Measurements from ENCODE around the gene SLC25A4. TPM values are rescaled to one million over a fixed set of nuclear protein-coding genes. Genes with fewer than 3 reads are reported as not detected.

Gene SLC25A4
- total RNA-seq, 1 experiment from 2014 or later, result 18.6 TPM

DNA sequence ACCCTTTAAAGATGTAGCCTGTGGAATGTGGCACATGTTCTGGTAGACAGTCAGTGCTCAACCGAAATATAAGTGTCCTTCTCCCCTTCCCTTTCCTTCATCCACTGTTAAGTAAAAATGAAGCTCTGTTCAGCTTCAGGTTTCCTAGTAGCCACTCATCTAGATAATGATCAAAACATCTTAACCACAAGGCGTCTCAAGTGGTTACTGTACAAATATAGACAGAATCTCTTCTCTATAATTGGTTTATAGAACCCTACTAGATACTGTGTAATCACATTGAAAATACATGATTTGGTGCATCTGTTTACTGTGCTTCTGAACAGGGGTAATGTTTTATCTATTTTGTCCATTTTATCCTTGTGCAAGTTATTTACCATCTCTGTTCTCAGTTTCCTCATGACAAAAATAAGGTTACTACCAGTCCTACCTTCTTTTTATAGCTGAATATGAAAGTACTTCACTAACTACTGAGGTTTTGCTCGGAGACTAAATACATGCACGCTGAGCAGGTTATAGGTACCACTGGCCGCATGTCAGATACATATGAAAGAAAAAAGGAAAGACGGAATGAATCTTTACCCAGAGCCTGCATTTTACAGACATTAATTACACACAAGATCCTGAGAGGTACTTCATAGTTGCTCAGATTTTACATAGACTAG is 20.3 kb upstream of the SLC25A4 start:
- Histone ChIP-seq H3K27me3 (replicated peaks; ENCODE audit: insufficient read depth, low read depth, low read length, poor library complexity) (peaks cover 6% of the 10 kb centered on the region), H3K4me1 (ENCODE audit: insufficient read depth, low read length, poor library complexity, severe bottlenecking) (peaks cover 5% of the 10 kb centered on the region), H3K27ac (ENCODE audit: low read depth, low read length, poor library complexity, severe bottlenecking) (no peak overlapping the region), H3K4me3 (ENCODE audit: low read depth, low read length, poor library complexity, severe bottlenecking) (no peak overlapping the region), H3K9me3 (ENCODE audit: low read depth, low read length, poor library complexity, severe bottlenecking) (no peaks in the 10 kb centered on the region), H3K36me3 (ENCODE audit: insufficient read depth, low read length, poor library complexity, severe bottlenecking) (no peaks in the 10 kb centered on the region)
- POLR2A ChIA-PET (ENCODE audit: low non-redundant PET), result no interaction called here
- CTCF ChIA-PET, result interaction anchor here (1.4 kb wide), 1 partner anchor 12 kb away, joined by 5 read pairs; no protein-coding TSS in a partner anchor
- DNase-seq (ENCODE audit: low spot score), result no peak
- BruUV-seq (replicated peaks), result no TSS peak
- TF ChIP-seq EZH2 (IDR thresholded peaks at IDR 0.05; ENCODE audit: borderline replicate concordance, low read depth, low read length, poor library complexity, severe bottlenecking), result no peak
- TF ChIP-seq, protein P1, sequence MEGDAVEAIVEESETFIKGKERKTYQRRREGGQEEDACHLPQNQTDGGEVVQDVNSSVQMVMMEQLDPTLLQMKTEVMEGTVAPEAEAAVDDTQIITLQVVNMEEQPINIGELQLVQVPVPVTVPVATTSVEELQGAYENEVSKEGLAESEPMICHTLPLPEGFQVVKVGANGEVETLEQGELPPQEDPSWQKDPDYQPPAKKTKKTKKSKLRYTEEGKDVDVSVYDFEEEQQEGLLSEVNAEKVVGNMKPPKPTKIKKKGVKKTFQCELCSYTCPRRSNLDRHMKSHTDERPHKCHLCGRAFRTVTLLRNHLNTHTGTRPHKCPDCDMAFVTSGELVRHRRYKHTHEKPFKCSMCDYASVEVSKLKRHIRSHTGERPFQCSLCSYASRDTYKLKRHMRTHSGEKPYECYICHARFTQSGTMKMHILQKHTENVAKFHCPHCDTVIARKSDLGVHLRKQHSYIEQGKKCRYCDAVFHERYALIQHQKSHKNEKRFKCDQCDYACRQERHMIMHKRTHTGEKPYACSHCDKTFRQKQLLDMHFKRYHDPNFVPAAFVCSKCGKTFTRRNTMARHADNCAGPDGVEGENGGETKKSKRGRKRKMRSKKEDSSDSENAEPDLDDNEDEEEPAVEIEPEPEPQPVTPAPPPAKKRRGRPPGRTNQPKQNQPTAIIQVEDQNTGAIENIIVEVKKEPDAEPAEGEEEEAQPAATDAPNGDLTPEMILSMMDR (conservative IDR thresholded peaks at IDR 0.05; ENCODE audit: low read depth, low read length), result no peak
- intact Hi-C loops (cut with micrococcal nuclease; ENCODE audit: unreplicated experiment), result no loop called here

DNA sequence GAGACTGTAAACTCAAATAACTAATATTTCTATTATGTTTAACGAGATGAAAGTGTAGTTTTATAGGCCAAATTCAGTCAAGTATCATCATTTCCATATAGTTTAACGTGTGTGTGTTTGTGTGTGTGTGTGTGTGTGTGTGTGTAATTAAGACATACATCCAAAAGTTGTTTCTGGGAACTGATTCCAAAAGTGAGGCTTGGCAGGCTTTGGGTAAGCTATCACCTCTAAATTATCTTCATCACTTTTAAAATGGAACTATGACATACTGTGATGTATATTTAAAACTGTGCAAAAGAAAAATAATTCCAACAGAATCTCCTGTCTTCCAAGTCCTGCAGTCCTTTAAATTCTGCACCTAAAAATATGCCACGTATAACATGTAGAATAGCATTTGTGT is 19.1 kb upstream of the SLC25A4 start:
- no TSS peak for BruUV-seq (replicated peaks)
- ChIA-PET CTCF (interaction anchor here (1.4 kb wide), 1 partner anchor 10 kb away, joined by 5 read pairs; no protein-coding TSS in a partner anchor), POLR2A (ENCODE audit: low non-redundant PET) (no interaction called here)
- Histone ChIP-seq H3K4me1 (ENCODE audit: insufficient read depth, low read length, poor library complexity, severe bottlenecking) (peaks cover 5% of the 10 kb centered on the region), H3K4me3 (ENCODE audit: low read depth, low read length, poor library complexity, severe bottlenecking) (no peak overlapping the region), H3K9me3 (ENCODE audit: low read depth, low read length, poor library complexity, severe bottlenecking) (no peaks in the 10 kb centered on the region), H3K27ac (ENCODE audit: low read depth, low read length, poor library complexity, severe bottlenecking) (no peak overlapping the region), H3K27me3 (replicated peaks; ENCODE audit: insufficient read depth, low read depth, low read length, poor library complexity) (peaks cover 12% of the 10 kb centered on the region), H3K36me3 (ENCODE audit: insufficient read depth, low read length, poor library complexity, severe bottlenecking) (no peaks in the 10 kb centered on the region)
- no peak for TF ChIP-seq EZH2 (IDR thresholded peaks at IDR 0.05; ENCODE audit: borderline replicate concordance, low read depth, low read length, poor library complexity, severe bottlenecking)
- TF ChIP-seq, protein P1 (conservative IDR thresholded peaks at IDR 0.05; ENCODE audit: low read depth, low read length), result no peak
- no peak for DNase-seq (ENCODE audit: low spot score)
- intact Hi-C loops (cut with micrococcal nuclease; ENCODE audit: unreplicated experiment), result no loop called here

- CTCF ChIA-PET, result interaction anchor here (0.7 kb wide), 1 partner anchor 87 kb away, joined by 5 read pairs; no protein-coding TSS in a partner anchor
- no TSS peak for BruUV-seq (replicated peaks)
- no peaks in the 10 kb centered on the region for H3K36me3 ChIP-seq (ENCODE audit: insufficient read depth, low read length, poor library complexity, severe bottlenecking)
- H3K27ac ChIP-seq (ENCODE audit: low read depth, low read length, poor library complexity, severe bottlenecking), result no peak overlapping the region
- POLR2A ChIA-PET (ENCODE audit: low non-redundant PET), result no interaction called here
- DNase-seq (ENCODE audit: low spot score), result no peak
- intact Hi-C loops (cut with micrococcal nuclease; ENCODE audit: unreplicated experiment), result no loop called here
- H3K4me3 ChIP-seq (ENCODE audit: low read depth, low read length, poor library complexity, severe bottlenecking), result peak overlapping the region; percentile 52
- H3K27me3 ChIP-seq (replicated peaks; ENCODE audit: insufficient read depth, low read depth, low read length, poor library complexity), result peaks cover 12% of the 10 kb centered on the region
- TF ChIP-seq, protein P1 (conservative IDR thresholded peaks at IDR 0.05; ENCODE audit: low read depth, low read length), result no peak
- no peak for TF ChIP-seq EZH2 (IDR thresholded peaks at IDR 0.05; ENCODE audit: borderline replicate concordance, low read depth, low read length, poor library complexity, severe bottlenecking)
- H3K9me3 ChIP-seq (ENCODE audit: low read depth, low read length, poor library complexity, severe bottlenecking), result no peaks in the 10 kb centered on the region
- no peaks in the 10 kb centered on the region for H3K4me1 ChIP-seq (ENCODE audit: insufficient read depth, low read length, poor library complexity, severe bottlenecking)
Measured at GRCh38 chr4:185127021-185127925, 15.8 kb upstream of the SLC25A4 start.

All from A673 (cell line).